ENCODE results near the gene USP5. TPM values are rescaled to one million over a fixed set of nuclear protein-coding genes. Genes with fewer than 3 reads are reported as not detected.
A peak's percentile ranks its signal among the peaks of the same experiment; 100 is the strongest.
"Not testable (repeated sequence)": the region's sequence is repeated elsewhere in the genome, so short reads cannot be mapped to it uniquely, and the experiment has no call there.

The USP5 gene
- total RNA-seq, 2 donors from 2014 or later: 58.3 to 84.1 TPM

- TF ChIP-seq, protein P1, sequence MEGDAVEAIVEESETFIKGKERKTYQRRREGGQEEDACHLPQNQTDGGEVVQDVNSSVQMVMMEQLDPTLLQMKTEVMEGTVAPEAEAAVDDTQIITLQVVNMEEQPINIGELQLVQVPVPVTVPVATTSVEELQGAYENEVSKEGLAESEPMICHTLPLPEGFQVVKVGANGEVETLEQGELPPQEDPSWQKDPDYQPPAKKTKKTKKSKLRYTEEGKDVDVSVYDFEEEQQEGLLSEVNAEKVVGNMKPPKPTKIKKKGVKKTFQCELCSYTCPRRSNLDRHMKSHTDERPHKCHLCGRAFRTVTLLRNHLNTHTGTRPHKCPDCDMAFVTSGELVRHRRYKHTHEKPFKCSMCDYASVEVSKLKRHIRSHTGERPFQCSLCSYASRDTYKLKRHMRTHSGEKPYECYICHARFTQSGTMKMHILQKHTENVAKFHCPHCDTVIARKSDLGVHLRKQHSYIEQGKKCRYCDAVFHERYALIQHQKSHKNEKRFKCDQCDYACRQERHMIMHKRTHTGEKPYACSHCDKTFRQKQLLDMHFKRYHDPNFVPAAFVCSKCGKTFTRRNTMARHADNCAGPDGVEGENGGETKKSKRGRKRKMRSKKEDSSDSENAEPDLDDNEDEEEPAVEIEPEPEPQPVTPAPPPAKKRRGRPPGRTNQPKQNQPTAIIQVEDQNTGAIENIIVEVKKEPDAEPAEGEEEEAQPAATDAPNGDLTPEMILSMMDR (IDR thresholded peaks at IDR 0.05): no peak
- no peak for TF ChIP-seq POLR2AphosphoS5 (IDR thresholded peaks at IDR 0.05)
- TF ChIP-seq POLR2A (IDR thresholded peaks at IDR 0.05): no peak
- WGBS: 93% methylated on average over 5 of the region's 5 CpGs
- intact Hi-C loops (cut with DNase I): no loop called here
- Histone ChIP-seq H3K9me3 (no peaks in the 10 kb centered on the region), H3K27me3 (replicated peaks; ENCODE audit: insufficient read depth) (no peaks in the 10 kb centered on the region), H3K4me3 (no peak overlapping the region), H3K27ac (no peak overlapping the region), H3K36me3 (no peaks in the 10 kb centered on the region), H3K4me1 (replicated peaks) (no peaks in the 10 kb centered on the region)
- no peak for DNase-seq (ENCODE audit: low spot score)
Measured at GRCh38 chr12:6883252-6883651, 31.3 kb downstream of the USP5 start.

DNA sequence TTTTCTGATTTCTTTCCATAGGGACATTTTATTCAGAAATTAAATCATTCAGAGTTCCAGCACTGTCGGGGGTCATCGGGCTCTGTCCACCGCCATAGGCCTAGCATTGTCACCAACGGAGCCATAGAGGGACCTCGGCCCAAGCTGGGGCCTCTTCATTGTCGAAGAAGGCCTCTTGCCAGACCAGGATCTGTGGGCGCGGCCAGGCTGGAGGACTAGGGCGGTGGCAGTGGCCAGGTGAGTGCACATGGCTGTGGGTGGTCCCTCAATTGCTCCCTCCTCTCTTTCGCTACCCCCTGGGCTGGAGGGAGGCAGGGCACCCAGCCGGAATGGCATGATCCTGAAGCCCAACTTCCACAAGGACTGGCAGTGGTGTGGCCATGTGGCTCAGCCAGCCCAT is 31.7 kb downstream of the USP5 start:
- intact Hi-C loops (cut with DNase I): no loop called here
- no peaks in the 10 kb centered on the region for H3K27me3 ChIP-seq (replicated peaks; ENCODE audit: insufficient read depth)
- H3K4me1 ChIP-seq (replicated peaks): no peaks in the 10 kb centered on the region
- DNase-seq (ENCODE audit: low spot score): no peak
- 91% methylated on average over 11 of the region's 11 CpGs for WGBS
- H3K9me3 ChIP-seq: no peaks in the 10 kb centered on the region
- H3K36me3 ChIP-seq: no peaks in the 10 kb centered on the region
- no peak for TF ChIP-seq POLR2A (IDR thresholded peaks at IDR 0.05)
- no peak for TF ChIP-seq POLR2AphosphoS5 (IDR thresholded peaks at IDR 0.05)
- TF ChIP-seq, protein P1 (IDR thresholded peaks at IDR 0.05): no peak
- H3K27ac ChIP-seq: no peak overlapping the region
- no peak overlapping the region for H3K4me3 ChIP-seq

- WGBS: 76% methylated on average over 22 of the region's 22 CpGs
- intact Hi-C loops (cut with DNase I): no loop called here
- Histone ChIP-seq H3K9me3 (no peaks in the 10 kb centered on the region), H3K4me1 (replicated peaks) (no peaks in the 10 kb centered on the region), H3K27me3 (replicated peaks; ENCODE audit: insufficient read depth) (no peaks in the 10 kb centered on the region), H3K4me3 (no peak overlapping the region), H3K27ac (no peak overlapping the region), H3K36me3 (no peaks in the 10 kb centered on the region)
- no peak for DNase-seq (ENCODE audit: low spot score)
- TF ChIP-seq POLR2A (IDR thresholded peaks at IDR 0.05) (no peak), POLR2AphosphoS5 (IDR thresholded peaks at IDR 0.05) (no peak)
- TF ChIP-seq, protein P1 (IDR thresholded peaks at IDR 0.05): no peak
Measured at GRCh38 chr12:6884539-6884938, 32.6 kb downstream of the USP5 start.

- H3K27me3 ChIP-seq (replicated peaks; ENCODE audit: insufficient read depth); DNase-seq (ENCODE audit: low spot score); intact Hi-C loops (cut with DNase I); H3K27ac ChIP-seq; H3K4me1 ChIP-seq (replicated peaks); H3K36me3 ChIP-seq; H3K4me3 ChIP-seq; H3K9me3 ChIP-seq: not testable (repeated sequence)
- WGBS: 72% methylated on average over 13 of the region's 15 CpGs
Measured at GRCh38 chr12:6886206-6886999, 34.5 kb downstream of the USP5 start.

GRCh38 chr12:6887460-6887859 is 35.5 kb downstream of the USP5 start:
- H3K36me3 ChIP-seq: no peaks in the 10 kb centered on the region
- no peaks in the 10 kb centered on the region for H3K4me1 ChIP-seq (replicated peaks)
- DNase-seq (ENCODE audit: low spot score): peak; percentile 40
- TF ChIP-seq POLR2AphosphoS5 (IDR thresholded peaks at IDR 0.05) (peak; percentile 67), POLR2A (IDR thresholded peaks at IDR 0.05) (no peak)
- TF ChIP-seq, protein P1 (IDR thresholded peaks at IDR 0.05): no peak
- no peak overlapping the region for H3K4me3 ChIP-seq
- intact Hi-C loops (cut with DNase I): no loop called here
- no peaks in the 10 kb centered on the region for H3K27me3 ChIP-seq (replicated peaks; ENCODE audit: insufficient read depth)
- H3K27ac ChIP-seq: peak overlapping the region in 1 of 2 donors; percentile 25
- 45% methylated on average over 8 of the region's 8 CpGs for WGBS
- H3K9me3 ChIP-seq: no peaks in the 10 kb centered on the region
